ENCODE results near the gene SELENON. TPM values are rescaled to one million over a fixed set of nuclear protein-coding genes. Genes with fewer than 3 reads are reported as not detected.

SELENON gene
- total RNA-seq, 1 donor from 2014 or later, result 126 TPM

- peak; percentile 94 for TF ChIP-seq CTCF (IDR thresholded peaks at IDR 0.05)
- DNase-seq (ENCODE audit: extremely low spot score, unreplicated experiment), result peak; percentile 93
- no peak overlapping the region for H3K4me3 Mint-ChIP-seq (ENCODE audit: unreplicated experiment)
- H3K9me3 Mint-ChIP-seq (ENCODE audit: unreplicated experiment), result no peaks in the 10 kb centered on the region
- no peak overlapping the region for H3K27ac Mint-ChIP-seq (ENCODE audit: unreplicated experiment)
- H3K4me1 Mint-ChIP-seq (ENCODE audit: unreplicated experiment), result peaks cover 21% of the 10 kb centered on the region
- peaks cover 19% of the 10 kb centered on the region for H3K36me3 Mint-ChIP-seq (ENCODE audit: unreplicated experiment)
- H3K27me3 Mint-ChIP-seq (ENCODE audit: unreplicated experiment), result no peaks in the 10 kb centered on the region
Measured at GRCh38 chr1:25810341-25811299, 10.6 kb downstream of the SELENON start.

- Mint-ChIP-seq H3K4me1 (ENCODE audit: unreplicated experiment) (peaks cover 12% of the 10 kb centered on the region), H3K27ac (ENCODE audit: unreplicated experiment) (no peak overlapping the region), H3K27me3 (ENCODE audit: unreplicated experiment) (no peaks in the 10 kb centered on the region), H3K9me3 (ENCODE audit: unreplicated experiment) (no peaks in the 10 kb centered on the region), H3K4me3 (ENCODE audit: unreplicated experiment) (no peak overlapping the region), H3K36me3 (ENCODE audit: unreplicated experiment) (peaks cover 17% of the 10 kb centered on the region)
- no peak for TF ChIP-seq CTCF (IDR thresholded peaks at IDR 0.05)
- no peak for DNase-seq (ENCODE audit: extremely low spot score, unreplicated experiment)
Measured at GRCh38 chr1:25811384-25812082, 11.5 kb downstream of the SELENON start.

- Mint-ChIP-seq H3K36me3 (ENCODE audit: unreplicated experiment) (peaks cover 17% of the 10 kb centered on the region), H3K27ac (ENCODE audit: unreplicated experiment) (no peak overlapping the region), H3K27me3 (ENCODE audit: unreplicated experiment) (no peaks in the 10 kb centered on the region), H3K9me3 (ENCODE audit: unreplicated experiment) (no peaks in the 10 kb centered on the region), H3K4me3 (ENCODE audit: unreplicated experiment) (no peak overlapping the region), H3K4me1 (ENCODE audit: unreplicated experiment) (peaks cover 10% of the 10 kb centered on the region)
- DNase-seq (ENCODE audit: extremely low spot score, unreplicated experiment), result no peak
- no peak for TF ChIP-seq CTCF (IDR thresholded peaks at IDR 0.05)
Measured at GRCh38 chr1:25813071-25813733, 13.2 kb downstream of the SELENON start.

GRCh38 chr1:25813734-25814471 lies 13.9 kb downstream of the SELENON start:
- no peaks in the 10 kb centered on the region for H3K27me3 Mint-ChIP-seq (ENCODE audit: unreplicated experiment)
- H3K9me3 Mint-ChIP-seq (ENCODE audit: unreplicated experiment), result no peaks in the 10 kb centered on the region
- no peak overlapping the region for H3K27ac Mint-ChIP-seq (ENCODE audit: unreplicated experiment)
- no peak for TF ChIP-seq CTCF (IDR thresholded peaks at IDR 0.05)
- DNase-seq (ENCODE audit: extremely low spot score, unreplicated experiment), result no peak
- no peak overlapping the region for H3K4me3 Mint-ChIP-seq (ENCODE audit: unreplicated experiment)
- peaks cover 17% of the 10 kb centered on the region for H3K36me3 Mint-ChIP-seq (ENCODE audit: unreplicated experiment)
- H3K4me1 Mint-ChIP-seq (ENCODE audit: unreplicated experiment), result peaks cover 17% of the 10 kb centered on the region

All from osteocyte (in vitro differentiated cells).